HepG2 (cell line): ENCODE measurements around the gene ACVRL1. TPM values are rescaled to one million over a fixed set of nuclear protein-coding genes. Genes with fewer than 3 reads are reported as not detected.

Experiments
- ATAC-seq: fragments of 200-7000 bp; cut with Tn5 transposase; 3 replicates; pipeline ENCODE4 v1.9.1; 2020; ENCODE audit warnings: mild to moderate bottlenecking, moderate library complexity
- BruUV-seq: library from RNA; stranded (reverse); fragments of 400-500 nt; replicated peaks from 2 replicates; lab custom pipeline; 2021; lab: Mats Ljungman, UMichigan
- CTCF ChIA-PET: fragments of 300-600 bp; formaldehyde crosslinking; extraction: SDS; loops from one replicate; lab custom pipeline; 2021; ENCODE audit warnings: low total read pairs, inconsistent platforms, low intra/inter-chr PET ratio; lab: Yijun Ruan, JAX
- POLR2A ChIA-PET: fragments of 350-600 bp; sonication (Branson Sonifier 250); formaldehyde crosslinking; loops from one replicate; lab custom pipeline; 2020; ENCODE audit warnings: antibody characterized with exemption, inconsistent platforms; lab: Yijun Ruan, JAX
- DNase-seq: peaks from one replicate; pipeline ENCODE4 v3.0.0-alpha.2; 2015; ENCODE audit warnings: low spot score
- FAIRE-seq: peaks from 3 replicates; lab custom pipeline; 2011; peaks lifted over from hg19 to GRCh38; lab: Jason Lieb, UNC
- H2AFZ ChIP-seq: one replicate; pipeline ENCODE4 v1.6.1; 2011; ENCODE audit warnings: low read length, inconsistent platforms
- H3K27ac ChIP-seq: fragments of 300-600 bp; 3 replicates; pipeline ENCODE4 v1.8.0; 2011; ENCODE audit warnings: mixed run types, mild to moderate bottlenecking, mixed read lengths, low read length, inconsistent platforms; ENCODE audit not compliant: insufficient read depth; ENCODE audit errors: extremely low read length
- H3K27me3 ChIP-seq, 2 experiments: fragments of 200-600 bp in 1 of 2; 2 replicates in 1 of 2; 3 replicates in 1 of 2; pipeline versions ENCODE4 v1.6.0 to v1.8.0; 2011; ENCODE audit warnings: low read length in 2 of 2, mild to moderate bottlenecking in 2 of 2, moderate library complexity in 2 of 2, inconsistent platforms in 1 of 2; ENCODE audit not compliant: insufficient read depth in 2 of 2, control insufficient read depth in 1 of 2
- H3K36me3 ChIP-seq, 2 experiments: fragments of 200-600 bp in 1 of 2; replicated peaks in 1 of 2; 2 replicates in 1 of 2; 3 replicates in 1 of 2; pipeline versions ENCODE4 v1.5.1 to v1.8.0; 2011; ENCODE audit warnings: low read length in 2 of 2, inconsistent platforms in 1 of 2; ENCODE audit not compliant: insufficient read depth in 2 of 2, control insufficient read depth in 1 of 2
- H3K4me1 ChIP-seq: 2 replicates; pipeline ENCODE4 v1.5.1; 2012; ENCODE audit warnings: low read length, inconsistent platforms; ENCODE audit not compliant: insufficient read depth
- H3K4me2 ChIP-seq: 2 replicates; pipeline ENCODE4 v1.6.0; 2011; ENCODE audit warnings: low read depth, low read length, inconsistent platforms
- H3K4me3 ChIP-seq, 3 experiments: fragments of 200-600 bp in 1 of 3; sonication (generic), shearing (Covaris generic) in 1 of 3; replicated peaks in 1 of 3; 2 replicates each; pipeline ENCODE4 v1.5.1; 2011 to 2016; ENCODE audit warnings: low read length in 3 of 3, inconsistent platforms in 2 of 3, low read depth in 2 of 3, mild to moderate bottlenecking in 2 of 3, control low read depth in 1 of 3, mixed read lengths in 1 of 3; ENCODE audit not compliant: insufficient read depth in 1 of 3
- H3K79me2 ChIP-seq: one replicate; pipeline ENCODE4 v1.6.1; 2011; ENCODE audit warnings: low read length, inconsistent platforms; ENCODE audit not compliant: insufficient read depth
- H3K9ac ChIP-seq: 2 replicates; pipeline ENCODE4 v1.6.0; 2011; ENCODE audit warnings: mild to moderate bottlenecking, low read depth, low read length, inconsistent platforms; ENCODE audit not compliant: insufficient read depth
- H3K9me3 ChIP-seq: 2 replicates; pipeline ENCODE4 v1.5.1; 2012; ENCODE audit warnings: mild to moderate bottlenecking, low read length
- H4K20me1 ChIP-seq: 2 replicates; pipeline ENCODE4 v1.6.0; 2011; ENCODE audit warnings: inconsistent platforms, mild to moderate bottlenecking, low read length, moderate library complexity; ENCODE audit not compliant: insufficient read depth
- AKNA ChIP-seq: sonication (generic); formaldehyde crosslinking; IDR thresholded peaks from 2 replicates; pipeline ENCODE4 v1.4.0; 2020; ENCODE audit warnings: missing genetic modification reagents, borderline replicate concordance
- ARID3A ChIP-seq: IDR thresholded peaks from 2 replicates; pipeline ENCODE4 v1.6.1; 2012; ENCODE audit warnings: low read depth, low read length, improper control_type of control experiment
- ATF4 ChIP-seq, 2 experiments: fragments of 450-650 bp in 1 of 2; sonication (generic) in 1 of 2; formaldehyde crosslinking; IDR thresholded peaks; 2 replicates each; pipeline versions ENCODE4 v1.5.0 to v1.8.0; 2020 to 2022; ENCODE audit warnings: mild to moderate bottlenecking in 1 of 2, missing genetic modification reagents in 1 of 2
- BORCS8-MEF2B ChIP-seq: sonication (generic); formaldehyde crosslinking; IDR thresholded peaks from 2 replicates; pipeline ENCODE4 v1.8.0; 2022; ENCODE audit warnings: mild to moderate bottlenecking, missing genetic modification reagents
- CC2D1A ChIP-seq: sonication (generic); formaldehyde crosslinking; IDR thresholded peaks from 2 replicates; pipeline ENCODE4 v1.8.1; 2023; ENCODE audit warnings: mild to moderate bottlenecking, missing genetic modification reagents
- DNMT3B ChIP-seq: conservative IDR thresholded peaks from 2 replicates; pipeline ENCODE4 v1.6.1; 2016; ENCODE audit warnings: missing biosample characterization, control low read depth
- GRHL1 ChIP-seq: sonication (generic); formaldehyde crosslinking; conservative IDR thresholded peaks from 2 replicates; pipeline ENCODE4 v1.8.0; 2022; ENCODE audit warnings: missing genetic modification reagents
- ZNF513 ChIP-seq: sonication (generic); formaldehyde crosslinking; conservative IDR thresholded peaks from 2 replicates; pipeline ENCODE4 v1.5.0; 2020; ENCODE audit warnings: missing genetic modification reagents
- ZNF572 ChIP-seq: sonication (generic); formaldehyde crosslinking; IDR thresholded peaks from 2 replicates; pipeline ENCODE4 v1.5.1; 2020; ENCODE audit warnings: mild to moderate bottlenecking, missing genetic modification reagents
- WGBS: methylation state at CpG from one replicate; pipeline ENCODE4 v1.1.6; 2017; ENCODE audit warnings: low lambda C conversion rate; 5-methylcytosine and 5-hydroxymethylcytosine counted together
- in situ Hi-C: cut with HindIII; loops from 2 replicates; pipeline ENCODE4 v1.10.0; 2017; ENCODE audit warnings: low pct_unique_long_range_greater_than_20kb; ENCODE audit not compliant: extremely low pct_ligation_motif_present
- intact Hi-C: fragments of 100-400 bp; cut with micrococcal nuclease; formaldehyde crosslinking; loops from one replicate; pipeline ENCODE4 v1.10.0; 2022; ENCODE audit not compliant: unreplicated experiment
- polyA plus RNA-seq, 8 experiments: library from polyadenylated mRNA; depleted of rRNA in 3 of 8; stranded (reverse) in 7 of 8; unstranded in 1 of 8; fragments of >200 nt; fragmentation: Illumina TruSeq in 4 of 8; extraction: Trizol in 4 of 8; gene quantifications; 2 replicates each; pipeline versions ENCODE4 v1.2.1 to v1.2.3, GENCODE V29; 2011 to 2016; ENCODE audit warnings: low read depth in 4 of 8, missing spikeins in 1 of 8, mixed read lengths in 1 of 8; ENCODE audit not compliant: insufficient read depth in 1 of 8
- total RNA-seq, 5 experiments: library from RNA; depleted of rRNA; stranded (reverse); fragments of >200 nt; fragmentation: Illumina TruSeq; extraction: Trizol; gene quantifications; 2 replicates each; pipeline ENCODE4 v1.2.3, GENCODE V29; 2016; ENCODE audit warnings: low read depth in 1 of 5

ACVRL1 gene
- total and polyA plus RNA-seq, 2 of the 13 experiments (the other 11 are each of a cell fraction or from before 2014, with no cell fraction given): not detected

GRCh38 chr12:51943346-51943745 is 36.0 kb downstream of the ACVRL1 start (continued):
- TF ChIP-seq AKNA (CRISPR knock-in tag): no peak
- TF ChIP-seq GRHL1: no peak

GRCh38 chr12:51944608-51945233 is 37.4 kb downstream of the ACVRL1 start:
- no TSS peak for BruUV-seq
- ChIA-PET POLR2A (no interaction called here), CTCF (no interaction called here)
- no peak for ATAC-seq
- intact Hi-C loops (loop anchor here (5.0 kb wide), 2 partner anchors 38 to 408 kb away; no protein-coding TSS in a partner anchor), in situ Hi-C loops (no loop called here)
- no peak for FAIRE-seq
- DNase-seq: no peak
- Histone ChIP-seq H3K4me1 (peaks cover 15% of the 10 kb centered on the region), H3K79me2 (no peaks in the 10 kb centered on the region), H3K9me3 (no peaks in the 10 kb centered on the region), H3K4me2 (no peak overlapping the region), H4K20me1 (no peaks in the 10 kb centered on the region), H3K4me3 (no peak overlapping the region), H3K27me3 (peaks cover 6 to 51% of the 10 kb centered on the region in 2 experiments), H3K36me3 (no peaks in the 10 kb centered on the region), H2AFZ (no peak overlapping the region), H3K9ac (no peak overlapping the region), H3K27ac (no peak overlapping the region)
- WGBS: 0% methylated on average over 1 of the region's 1 CpG
- no peak for TF ChIP-seq BORCS8-MEF2B (CRISPR knock-in tag)
- TF ChIP-seq ATF4 (CRISPR knock-in tag; IDR thresholded peaks at IDR 0.05): no peak
- TF ChIP-seq DNMT3B: no peak
- TF ChIP-seq ARID3A: no peak
- no peak for TF ChIP-seq ZNF572 (CRISPR knock-in tag)
- no peak for TF ChIP-seq CC2D1A (CRISPR knock-in tag)
- TF ChIP-seq ZNF513 (CRISPR knock-in tag): no peak
